HepG2 (cell line): ENCODE measurements around the gene FITM2. TPM values are rescaled to one million over a fixed set of nuclear protein-coding genes. Genes with fewer than 3 reads are reported as not detected.

ENCODE experiments used
- HOXA7 ChIP-seq: sonication (generic); formaldehyde crosslinking; IDR thresholded peaks from 2 replicates; pipeline ENCODE4 v1.8.1; 2022; ENCODE audit warnings: mild to moderate bottlenecking, missing genetic modification reagents, moderate library complexity
- KDM5B ChIP-seq: sonication (generic); formaldehyde crosslinking; IDR thresholded peaks from 2 replicates; pipeline ENCODE4 v1.4.0; 2020; ENCODE audit warnings: missing genetic modification reagents, mild to moderate bottlenecking, borderline replicate concordance
- NR2C2 ChIP-seq: sonication (generic); formaldehyde crosslinking; IDR thresholded peaks from 2 replicates; pipeline ENCODE4 v1.4.0; 2020; ENCODE audit warnings: missing genetic modification reagents, mild to moderate bottlenecking, moderate library complexity, borderline replicate concordance
- PCBP2 ChIP-seq: fragments of 200-400 bp; formaldehyde crosslinking; optimal IDR thresholded peaks from 2 replicates; pipeline ENCODE3; 2018; ENCODE audit warnings: low read length, low read depth; ENCODE audit not compliant: poor library complexity, severe bottlenecking
- POLR2G ChIP-seq: fragments of 200-400 bp; formaldehyde crosslinking; IDR thresholded peaks from 2 replicates; pipeline ENCODE4 v1.6.1; 2018; ENCODE audit warnings: mild to moderate bottlenecking, low read depth, low read length, moderate library complexity
- SMC3 ChIP-seq: IDR thresholded peaks from 2 replicates; pipeline ENCODE4 v1.6.1; 2011; ENCODE audit warnings: low read length, improper control_type of control experiment
- SOX13 ChIP-seq, 3 experiments: fragments of 450-650 bp in 1 of 3; sonication (generic) in 1 of 3; formaldehyde crosslinking in 1 of 3; IDR thresholded peaks in 2 of 3; conservative IDR thresholded peaks in 1 of 3; 2 replicates each; pipeline versions ENCODE4 v1.5.0 to v1.6.1; 2016 to 2020; ENCODE audit warnings: antibody characterized with exemption in 1 of 3, mild to moderate bottlenecking in 1 of 3, missing compliant biosample characterization in 1 of 3, missing genetic modification reagents in 1 of 3, moderate library complexity in 1 of 3
- SP1 ChIP-seq, 2 experiments: fragments of 450-650 bp in 1 of 2; sonication (generic) in 1 of 2; formaldehyde crosslinking in 1 of 2; IDR thresholded peaks; 2 replicates each; pipeline versions ENCODE4 v1.4.0 to v1.6.1; 2016 to 2020; ENCODE audit warnings: missing genetic modification reagents in 1 of 2
- SP5 ChIP-seq: IDR thresholded peaks from 2 replicates; pipeline ENCODE4 v1.6.1; 2016; ENCODE audit warnings: low read depth, borderline replicate concordance
- SSRP1 ChIP-seq: IDR thresholded peaks from 2 replicates; pipeline ENCODE4 v1.6.1; 2016; ENCODE audit warnings: control low read depth
- TOPORS ChIP-seq: sonication (generic); formaldehyde crosslinking; IDR thresholded peaks from 2 replicates; pipeline ENCODE4 v1.8.0; 2023; ENCODE audit warnings: mild to moderate bottlenecking, missing genetic modification reagents
- YEATS4 ChIP-seq: sonication (generic); formaldehyde crosslinking; IDR thresholded peaks from 2 replicates; pipeline ENCODE4 v1.4.0; 2020; ENCODE audit warnings: missing genetic modification reagents, borderline replicate concordance
- ZNF160 ChIP-seq: sonication (generic); formaldehyde crosslinking; IDR thresholded peaks from 2 replicates; pipeline ENCODE4 v1.8.0; 2022; ENCODE audit warnings: mild to moderate bottlenecking, inconsistent platforms, missing genetic modification reagents
- ZNF260 ChIP-seq: sonication (generic); formaldehyde crosslinking; IDR thresholded peaks from 2 replicates; pipeline ENCODE4 v1.4.0; 2020; ENCODE audit warnings: missing genetic modification reagents, low read depth, mild to moderate bottlenecking, borderline replicate concordance
- ZNF589 ChIP-seq: sonication (generic); formaldehyde crosslinking; conservative IDR thresholded peaks from 2 replicates; pipeline ENCODE4 v1.8.0; 2022; ENCODE audit warnings: mild to moderate bottlenecking, moderate library complexity, missing genetic modification reagents
- ZNF629 ChIP-seq: sonication (generic); formaldehyde crosslinking; conservative IDR thresholded peaks from 2 replicates; pipeline ENCODE4 v1.5.0; 2020; ENCODE audit warnings: missing genetic modification reagents
- ZNF775 ChIP-seq: sonication (generic); formaldehyde crosslinking; IDR thresholded peaks from 2 replicates; pipeline ENCODE4 v1.4.0; 2020; ENCODE audit warnings: missing genetic modification reagents, mild to moderate bottlenecking, moderate library complexity, borderline replicate concordance
- ZNF792 ChIP-seq: IDR thresholded peaks from 2 replicates; pipeline ENCODE4 v1.6.1; 2016
- ZNF839 ChIP-seq: sonication (generic); formaldehyde crosslinking; IDR thresholded peaks from 2 replicates; pipeline ENCODE4 v1.4.0; 2020; ENCODE audit warnings: missing genetic modification reagents, mild to moderate bottlenecking, borderline replicate concordance
- polyA plus RNA-seq, 8 experiments: library from polyadenylated mRNA; depleted of rRNA in 3 of 8; stranded (reverse) in 7 of 8; unstranded in 1 of 8; fragments of >200 nt; fragmentation: Illumina TruSeq in 4 of 8; extraction: Trizol in 4 of 8; gene quantifications; 2 replicates each; pipeline versions ENCODE4 v1.2.1 to v1.2.3, GENCODE V29; 2011 to 2016; ENCODE audit warnings: low read depth in 4 of 8, missing spikeins in 1 of 8, mixed read lengths in 1 of 8; ENCODE audit not compliant: insufficient read depth in 1 of 8
- total RNA-seq, 5 experiments: library from RNA; depleted of rRNA; stranded (reverse); fragments of >200 nt; fragmentation: Illumina TruSeq; extraction: Trizol; gene quantifications; 2 replicates each; pipeline ENCODE4 v1.2.3, GENCODE V29; 2016; ENCODE audit warnings: low read depth in 1 of 5
- TF ChIP-seq, protein P1 (sequence below): sonication (generic); formaldehyde crosslinking; IDR thresholded peaks from 2 replicates; pipeline ENCODE4 v1.5.0; 2020; ENCODE audit warnings: mild to moderate bottlenecking, missing genetic modification reagents, borderline replicate concordance
- TF ChIP-seq, protein P2 (sequence below): sonication (generic); formaldehyde crosslinking; IDR thresholded peaks from 2 replicates; pipeline ENCODE4 v1.5.0; 2020; ENCODE audit warnings: missing genetic modification reagents, mild to moderate bottlenecking, borderline replicate concordance

Gene FITM2
- total and polyA plus RNA-seq, 2 of the 13 experiments (the other 11 are each of a cell fraction or from before 2014, with no cell fraction given), result 9.6 to 24.5 TPM

DNA sequence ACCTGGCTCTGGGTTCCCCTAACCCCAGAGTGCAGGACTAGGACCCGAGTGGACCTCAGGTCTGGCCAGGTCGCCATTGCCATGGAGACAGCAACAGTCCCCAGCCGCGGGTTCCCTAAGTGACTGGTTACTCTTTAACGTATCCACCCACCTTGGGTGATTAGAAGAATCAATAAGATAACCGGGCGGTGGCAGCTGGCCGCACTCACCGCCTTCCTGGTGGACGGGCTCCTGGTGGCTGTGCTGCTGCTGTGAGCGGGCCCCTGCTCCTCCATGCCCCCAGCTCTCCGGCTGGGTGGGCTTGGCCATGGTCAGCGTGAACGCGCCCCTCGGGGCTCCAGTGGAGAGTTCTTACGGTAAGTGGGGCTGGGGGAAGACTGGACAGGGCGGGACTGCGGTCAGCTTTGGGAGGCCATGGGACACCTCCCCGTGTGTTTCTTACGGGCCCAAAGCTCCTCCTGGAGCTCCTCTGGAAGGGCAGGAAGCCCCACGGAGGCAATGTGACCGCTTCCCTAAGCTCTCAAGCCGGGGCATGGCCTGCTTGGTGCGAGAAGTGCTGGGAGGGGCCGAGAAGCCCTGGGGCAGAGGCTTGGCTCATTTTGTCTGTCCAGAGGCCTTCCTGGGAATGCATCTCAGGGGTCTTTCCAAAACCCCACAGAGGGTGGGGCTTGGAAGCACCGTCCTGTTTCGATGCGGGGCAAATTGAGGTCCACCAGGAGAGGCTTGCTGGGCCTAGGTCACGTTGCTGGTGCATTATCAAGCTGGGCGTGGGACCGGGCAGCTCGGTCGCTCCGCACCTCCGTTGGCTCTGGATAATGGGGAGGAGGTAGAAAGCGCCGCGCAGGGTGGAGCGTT is 44.7 kb upstream of the FITM2 start, which contains the start of gene HNF4A (continued):
- TF ChIP-seq, protein P1, sequence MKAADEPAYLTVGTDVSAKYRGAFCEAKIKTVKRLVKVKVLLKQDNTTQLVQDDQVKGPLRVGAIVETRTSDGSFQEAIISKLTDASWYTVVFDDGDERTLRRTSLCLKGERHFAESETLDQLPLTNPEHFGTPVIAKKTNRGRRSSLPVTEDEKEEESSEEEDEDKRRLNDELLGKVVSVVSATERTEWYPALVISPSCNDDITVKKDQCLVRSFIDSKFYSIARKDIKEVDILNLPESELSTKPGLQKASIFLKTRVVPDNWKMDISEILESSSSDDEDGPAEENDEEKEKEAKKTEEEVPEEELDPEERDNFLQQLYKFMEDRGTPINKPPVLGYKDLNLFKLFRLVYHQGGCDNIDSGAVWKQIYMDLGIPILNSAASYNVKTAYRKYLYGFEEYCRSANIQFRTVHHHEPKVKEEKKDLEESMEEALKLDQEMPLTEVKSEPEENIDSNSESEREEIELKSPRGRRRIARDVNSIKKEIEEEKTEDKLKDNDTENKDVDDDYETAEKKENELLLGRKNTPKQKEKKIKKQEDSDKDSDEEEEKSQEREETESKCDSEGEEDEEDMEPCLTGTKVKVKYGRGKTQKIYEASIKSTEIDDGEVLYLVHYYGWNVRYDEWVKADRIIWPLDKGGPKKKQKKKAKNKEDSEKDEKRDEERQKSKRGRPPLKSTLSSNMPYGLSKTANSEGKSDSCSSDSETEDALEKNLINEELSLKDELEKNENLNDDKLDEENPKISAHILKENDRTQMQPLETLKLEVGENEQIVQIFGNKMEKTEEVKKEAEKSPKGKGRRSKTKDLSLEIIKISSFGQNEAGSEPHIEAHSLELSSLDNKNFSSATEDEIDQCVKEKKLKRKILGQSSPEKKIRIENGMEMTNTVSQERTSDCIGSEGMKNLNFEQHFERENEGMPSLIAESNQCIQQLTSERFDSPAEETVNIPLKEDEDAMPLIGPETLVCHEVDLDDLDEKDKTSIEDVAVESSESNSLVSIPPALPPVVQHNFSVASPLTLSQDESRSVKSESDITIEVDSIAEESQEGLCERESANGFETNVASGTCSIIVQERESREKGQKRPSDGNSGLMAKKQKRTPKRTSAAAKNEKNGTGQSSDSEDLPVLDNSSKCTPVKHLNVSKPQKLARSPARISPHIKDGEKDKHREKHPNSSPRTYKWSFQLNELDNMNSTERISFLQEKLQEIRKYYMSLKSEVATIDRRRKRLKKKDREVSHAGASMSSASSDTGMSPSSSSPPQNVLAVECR (CRISPR knock-in tag), result peak; percentile 96
- TF ChIP-seq PCBP2, result no peak
- TF ChIP-seq ZNF775 (CRISPR knock-in tag), result peak; percentile 80; the same call in 1 of the 2 replicates
- peak; percentile 70 for TF ChIP-seq ZNF792 (CRISPR knock-in tag)
- TF ChIP-seq YEATS4, result peak; percentile 94
- TF ChIP-seq NR2C2 (CRISPR knock-in tag), result peak; percentile 67
- TF ChIP-seq ZNF260, result 0 out of 2 replicates have a peak, but pooled peaks have one; percentile 36
- peak; percentile 76; the same call in 1 of the 2 replicates for TF ChIP-seq SOX13 (IDR thresholded peaks at IDR 0.05)
- TF ChIP-seq SOX13 (CRISPR knock-in tag; conservative IDR thresholded peaks at IDR 0.05 in 1 of 2, IDR thresholded peaks at IDR 0.05 in 1 of 2), result peak in 1 of 2 experiments; percentile 63; a peak in 2 of 4 replicates
- TF ChIP-seq SP1 (IDR thresholded peaks at IDR 0.05), result no peak
- peak; percentile 55; the same call in 1 of the 2 replicates for TF ChIP-seq SP1 (CRISPR knock-in tag; IDR thresholded peaks at IDR 0.05)
- TF ChIP-seq ZNF839 (CRISPR knock-in tag), result no peak; the same call in 1 of the 2 replicates
- peak; percentile 55; the same call in 1 of the 2 replicates for TF ChIP-seq ZNF160
- peak; percentile 58 for TF ChIP-seq ZNF629 (CRISPR knock-in tag)
- TF ChIP-seq SSRP1, result peak; percentile 56
- peak; percentile 65; the same call in 1 of the 2 replicates for TF ChIP-seq SP5
- TF ChIP-seq, protein P2, sequence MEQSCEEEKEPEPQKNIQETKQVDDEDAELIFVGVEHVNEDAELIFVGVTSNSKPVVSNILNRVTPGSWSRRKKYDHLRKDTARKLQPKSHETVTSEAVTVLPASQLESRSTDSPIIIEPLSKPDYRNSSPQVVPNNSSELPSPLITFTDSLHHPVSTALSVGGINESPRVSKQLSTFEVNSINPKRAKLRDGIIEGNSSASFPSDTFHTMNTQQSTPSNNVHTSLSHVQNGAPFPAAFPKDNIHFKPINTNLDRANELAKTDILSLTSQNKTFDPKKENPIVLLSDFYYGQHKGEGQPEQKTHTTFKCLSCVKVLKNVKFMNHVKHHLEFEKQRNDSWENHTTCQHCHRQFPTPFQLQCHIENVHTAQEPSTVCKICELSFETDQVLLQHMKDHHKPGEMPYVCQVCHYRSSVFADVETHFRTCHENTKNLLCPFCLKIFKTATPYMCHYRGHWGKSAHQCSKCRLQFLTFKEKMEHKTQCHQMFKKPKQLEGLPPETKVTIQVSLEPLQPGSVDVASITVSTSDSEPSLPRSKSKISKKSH (CRISPR knock-in tag), result peak; percentile 87; the same call in 1 of the 2 replicates
- no peak for TF ChIP-seq SMC3
- 0 out of 2 replicates have a peak, but pooled peaks have one; percentile 18 for TF ChIP-seq ZNF589 (CRISPR knock-in tag)
- TF ChIP-seq POLR2G, result peak; percentile 99
- TF ChIP-seq TOPORS (CRISPR knock-in tag), result peak; percentile 70; the same call in 1 of the 2 replicates
- peak; percentile 98 for TF ChIP-seq KDM5B (CRISPR knock-in tag)
- no peak for TF ChIP-seq HOXA7
